BJ (cell line): ENCODE measurements around the gene PLPP1. TPM values are rescaled to one million over a fixed set of nuclear protein-coding genes. Genes with fewer than 3 reads are reported as not detected.

ENCODE experiments used
- CTCF ChIA-PET: fragments of 350-600 bp; formaldehyde crosslinking; extraction: SDS; loops from one replicate; lab custom pipeline; 2021; ENCODE audit warnings: antibody characterized with exemption, inconsistent platforms; lab: Yijun Ruan, JAX
- POLR2A ChIA-PET: fragments of 300-600 bp; sonication (Branson Sonifier 250); formaldehyde crosslinking; extraction: SDS; loops from one replicate; lab custom pipeline; 2021; ENCODE audit warnings: antibody characterized with exemption; lab: Charles Lee
- DNase-seq: peaks from one replicate; pipeline ENCODE4 v3.0.0-alpha.2; 2011; ENCODE audit warnings: low read depth
- H3K27me3 ChIP-seq: 2 replicates; pipeline ENCODE4 v1.6.0; 2011; ENCODE audit warnings: low read length; ENCODE audit not compliant: control insufficient read depth, insufficient read depth
- H3K36me3 ChIP-seq: 2 replicates; pipeline ENCODE4 v1.5.1; 2011; ENCODE audit warnings: low read length; ENCODE audit not compliant: control insufficient read depth, insufficient read depth
- H3K4me3 ChIP-seq: 2 replicates; pipeline ENCODE4 v1.5.1; 2011; ENCODE audit warnings: low read depth, mild to moderate bottlenecking, control low read depth, low read length
- CTCF ChIP-seq: IDR thresholded peaks from 2 replicates; pipeline ENCODE4 v1.5.1; 2011; ENCODE audit warnings: low read depth, mild to moderate bottlenecking, control low read depth, inconsistent platforms, low read length, moderate library complexity; ENCODE audit not compliant: insufficient read depth
- polyA plus RNA-seq: library from polyadenylated mRNA; depleted of rRNA; stranded (reverse); fragments of >200 nt; gene quantifications from 2 replicates; pipeline ENCODE4 v1.2.3, GENCODE V29; 2011

Gene PLPP1
- polyA plus RNA-seq, 1 experiment, result 43.1 TPM

- no peaks in the 10 kb centered on the region for H3K36me3 ChIP-seq
- no peak for TF ChIP-seq CTCF
- ChIA-PET POLR2A (no interaction called here), CTCF (interaction anchor here (1.0 to 1.3 kb wide), 4 partner anchors 11 to 268 kb away, joined by 3 read pairs; no protein-coding TSS in a partner anchor)
- no peak overlapping the region for H3K4me3 ChIP-seq
- DNase-seq, result no peak
- no peaks in the 10 kb centered on the region for H3K27me3 ChIP-seq
Measured at GRCh38 chr5:55440188-55440646, 94.5 kb downstream of the PLPP1 start.

- Histone ChIP-seq H3K27me3 (no peaks in the 10 kb centered on the region), H3K4me3 (no peak overlapping the region), H3K36me3 (no peaks in the 10 kb centered on the region)
- no peak for DNase-seq
- TF ChIP-seq CTCF, result no peak
- ChIA-PET POLR2A (interaction anchor here (0.8 to 0.9 kb wide), 2 partner anchors 19 to 253 kb away, joined by 3 read pairs; no protein-coding TSS in a partner anchor), CTCF (no interaction called here)
Measured at GRCh38 chr5:55438998-55439397, 95.8 kb downstream of the PLPP1 start.

GRCh38 chr5:55437859-55438206 lies 96.9 kb downstream of the PLPP1 start:
- DNase-seq, result no peak
- Histone ChIP-seq H3K4me3 (no peak overlapping the region), H3K36me3 (no peaks in the 10 kb centered on the region), H3K27me3 (no peaks in the 10 kb centered on the region)
- TF ChIP-seq CTCF, result no peak
- ChIA-PET POLR2A (no interaction called here), CTCF (no interaction called here)

- DNase-seq, result no peak
- Histone ChIP-seq H3K4me3 (no peak overlapping the region), H3K36me3 (no peaks in the 10 kb centered on the region), H3K27me3 (no peaks in the 10 kb centered on the region)
- ChIA-PET CTCF (no interaction called here), POLR2A (interaction anchor here (0.7 kb wide), 1 partner anchor 42 kb away, joined by 6 read pairs; no protein-coding TSS in a partner anchor)
- no peak for TF ChIP-seq CTCF
Measured at GRCh38 chr5:55437452-55437851, 97.3 kb downstream of the PLPP1 start.

GRCh38 chr5:55432549-55432948 lies 102.2 kb downstream of the PLPP1 start:
- Histone ChIP-seq H3K36me3 (peaks cover 8% of the 10 kb centered on the region; the same call in 1 of the 2 replicates), H3K27me3 (no peaks in the 10 kb centered on the region), H3K4me3 (no peak overlapping the region)
- no peak for TF ChIP-seq CTCF
- POLR2A ChIA-PET, result no interaction called here
- CTCF ChIA-PET, result no interaction called here
- DNase-seq, result no peak
